Osteocyte (in vitro differentiated cells): Measurements from ENCODE around the gene SUMO3. TPM values are rescaled to one million over a fixed set of nuclear protein-coding genes. Genes with fewer than 3 reads are reported as not detected.

ENCODE experiments used
- DNase-seq: peaks from one replicate; pipeline ENCODE4 v3.0.0; 2021; ENCODE audit warnings: mixed read lengths; ENCODE audit not compliant: unreplicated experiment; ENCODE audit errors: extremely low spot score
- H3K27ac Mint-ChIP-seq: one replicate; pipeline ENCODE4 v1.8.0; 2021; ENCODE audit warnings: mild to moderate bottlenecking, mixed read lengths; ENCODE audit not compliant: unreplicated experiment
- H3K27me3 Mint-ChIP-seq: one replicate; pipeline ENCODE4 v1.8.0; 2021; ENCODE audit warnings: mixed read lengths; ENCODE audit not compliant: unreplicated experiment
- H3K36me3 Mint-ChIP-seq: one replicate; pipeline ENCODE4 v1.8.0; 2021; ENCODE audit warnings: mixed read lengths; ENCODE audit not compliant: unreplicated experiment
- H3K4me1 Mint-ChIP-seq: one replicate; pipeline ENCODE4 v1.8.0; 2021; ENCODE audit warnings: mixed read lengths; ENCODE audit not compliant: unreplicated experiment
- H3K4me3 Mint-ChIP-seq: one replicate; pipeline ENCODE4 v1.8.0; 2021; ENCODE audit warnings: mild to moderate bottlenecking, moderate library complexity, mixed read lengths; ENCODE audit not compliant: unreplicated experiment
- H3K9me3 Mint-ChIP-seq: one replicate; pipeline ENCODE4 v1.8.0; 2021; ENCODE audit warnings: mixed read lengths; ENCODE audit not compliant: unreplicated experiment
- total RNA-seq: library from RNA; stranded (reverse); gene quantifications from 2 replicates; pipeline ENCODE4 v1.2.1, GENCODE V29; 2021
- TF ChIP-seq, protein P1 (sequence below): fragments of 200-600 bp; sonication (generic); IDR thresholded peaks from 2 replicates; pipeline ENCODE4 v1.5.0; 2021; ENCODE audit warnings: antibody characterized with exemption, mild to moderate bottlenecking, moderate library complexity

Gene SUMO3
- total RNA-seq, 1 donor from 2014 or later: 69.6 TPM

DNA sequence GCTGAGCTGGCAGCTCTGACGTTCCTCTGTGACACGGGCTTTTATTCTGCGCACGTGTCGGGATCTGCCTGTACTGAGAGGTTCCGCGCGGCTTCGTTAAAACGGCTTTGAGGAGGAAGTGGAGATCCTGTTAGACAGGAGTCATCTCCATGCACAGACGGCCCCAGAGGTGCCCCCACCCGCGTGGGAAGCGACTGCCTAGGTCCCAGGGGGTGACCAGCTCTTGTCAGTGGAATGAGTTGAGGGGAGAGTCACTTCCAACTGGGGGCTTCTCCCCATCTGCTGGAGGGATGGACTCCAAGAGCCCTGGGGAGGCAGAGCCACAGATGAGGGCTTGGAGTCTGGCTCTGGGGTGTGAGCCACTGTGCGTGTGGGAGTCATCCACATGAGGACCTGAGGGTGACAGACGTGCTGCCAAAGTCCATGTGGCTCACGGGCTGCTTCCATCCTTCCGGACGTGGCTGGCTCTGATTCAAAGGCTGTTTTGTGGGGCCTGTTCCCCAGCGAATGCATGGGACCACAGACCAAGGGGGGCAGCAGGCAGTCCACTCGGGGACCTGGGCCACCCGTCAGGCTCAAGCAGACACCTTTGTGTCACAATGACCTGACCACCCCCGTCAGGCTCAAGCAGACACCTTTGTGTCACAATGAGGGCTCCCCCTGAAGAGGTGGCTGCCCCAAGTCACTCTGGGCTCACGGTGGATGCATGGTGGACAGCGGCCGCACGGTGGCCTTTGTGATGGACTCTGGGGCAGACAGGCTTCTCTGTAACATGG is 28.8 kb upstream of the SUMO3 start:
- Mint-ChIP-seq H3K4me1 (peaks cover 23% of the 10 kb centered on the region), H3K9me3 (no peaks in the 10 kb centered on the region), H3K36me3 (peaks cover 24% of the 10 kb centered on the region), H3K4me3 (no peak overlapping the region), H3K27me3 (peaks cover 6% of the 10 kb centered on the region), H3K27ac (no peak overlapping the region)
- TF ChIP-seq, protein P1, sequence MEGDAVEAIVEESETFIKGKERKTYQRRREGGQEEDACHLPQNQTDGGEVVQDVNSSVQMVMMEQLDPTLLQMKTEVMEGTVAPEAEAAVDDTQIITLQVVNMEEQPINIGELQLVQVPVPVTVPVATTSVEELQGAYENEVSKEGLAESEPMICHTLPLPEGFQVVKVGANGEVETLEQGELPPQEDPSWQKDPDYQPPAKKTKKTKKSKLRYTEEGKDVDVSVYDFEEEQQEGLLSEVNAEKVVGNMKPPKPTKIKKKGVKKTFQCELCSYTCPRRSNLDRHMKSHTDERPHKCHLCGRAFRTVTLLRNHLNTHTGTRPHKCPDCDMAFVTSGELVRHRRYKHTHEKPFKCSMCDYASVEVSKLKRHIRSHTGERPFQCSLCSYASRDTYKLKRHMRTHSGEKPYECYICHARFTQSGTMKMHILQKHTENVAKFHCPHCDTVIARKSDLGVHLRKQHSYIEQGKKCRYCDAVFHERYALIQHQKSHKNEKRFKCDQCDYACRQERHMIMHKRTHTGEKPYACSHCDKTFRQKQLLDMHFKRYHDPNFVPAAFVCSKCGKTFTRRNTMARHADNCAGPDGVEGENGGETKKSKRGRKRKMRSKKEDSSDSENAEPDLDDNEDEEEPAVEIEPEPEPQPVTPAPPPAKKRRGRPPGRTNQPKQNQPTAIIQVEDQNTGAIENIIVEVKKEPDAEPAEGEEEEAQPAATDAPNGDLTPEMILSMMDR: no peak
- DNase-seq: no peak

GRCh38 chr21:44846224-44846484 is 28.3 kb upstream of the SUMO3 start:
- no peak overlapping the region for H3K4me3 Mint-ChIP-seq
- peaks cover 19% of the 10 kb centered on the region for H3K36me3 Mint-ChIP-seq
- no peaks in the 10 kb centered on the region for H3K9me3 Mint-ChIP-seq
- H3K27ac Mint-ChIP-seq: no peak overlapping the region
- no peak for DNase-seq
- H3K27me3 Mint-ChIP-seq: peaks cover 10% of the 10 kb centered on the region
- TF ChIP-seq, protein P1: no peak
- H3K4me1 Mint-ChIP-seq: peaks cover 23% of the 10 kb centered on the region

- Mint-ChIP-seq H3K4me1 (peaks cover 23% of the 10 kb centered on the region), H3K27me3 (peaks cover 10% of the 10 kb centered on the region), H3K9me3 (no peaks in the 10 kb centered on the region), H3K4me3 (no peak overlapping the region), H3K36me3 (peaks cover 15% of the 10 kb centered on the region), H3K27ac (no peak overlapping the region)
- TF ChIP-seq, protein P1: peak; percentile 50
- no peak for DNase-seq
These were observed 27.8 kb upstream of the SUMO3 start for GRCh38 chr21:44845418-44846223.

DNA sequence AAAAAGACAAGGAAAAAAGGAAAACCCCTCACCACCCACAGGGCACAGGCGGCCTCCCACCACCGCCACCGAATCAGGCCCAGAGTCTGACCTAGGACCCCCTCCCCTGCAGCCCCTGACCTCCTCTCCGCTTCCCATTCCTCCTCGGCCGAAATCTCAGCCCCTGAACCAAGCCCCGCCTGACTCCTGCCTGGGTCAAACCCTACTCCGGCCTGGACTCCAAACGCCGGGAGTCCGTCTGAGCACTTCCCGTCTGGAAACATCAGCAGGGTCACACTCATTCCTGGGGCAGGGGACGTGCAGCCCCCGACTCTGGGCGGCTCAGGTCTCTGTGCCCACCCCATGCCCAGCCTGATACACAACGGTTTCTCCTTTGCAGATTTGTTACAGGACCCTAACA is 26.4 kb upstream of the SUMO3 start:
- no peak overlapping the region for H3K4me3 Mint-ChIP-seq
- H3K4me1 Mint-ChIP-seq: peaks cover 23% of the 10 kb centered on the region
- no peaks in the 10 kb centered on the region for H3K9me3 Mint-ChIP-seq
- TF ChIP-seq, protein P1: no peak
- DNase-seq: no peak
- peaks cover 10% of the 10 kb centered on the region for H3K27me3 Mint-ChIP-seq
- H3K27ac Mint-ChIP-seq: no peak overlapping the region
- H3K36me3 Mint-ChIP-seq: peaks cover 5% of the 10 kb centered on the region

- Mint-ChIP-seq H3K9me3 (no peaks in the 10 kb centered on the region), H3K4me3 (no peak overlapping the region), H3K36me3 (no peaks in the 10 kb centered on the region), H3K4me1 (peaks cover 23% of the 10 kb centered on the region), H3K27me3 (peaks cover 10% of the 10 kb centered on the region), H3K27ac (no peak overlapping the region)
- no peak for DNase-seq
- TF ChIP-seq, protein P1: no peak
These were observed 25.0 kb upstream of the SUMO3 start for GRCh38 chr21:44842721-44843445.
